ENCODE results near the gene LCN1.

LCN1 gene

GRCh38 chr9:135555910-135556309, 34.7 kb downstream of the LCN1 start:
- H3K27me3 ChIP-seq (ENCODE audit: insufficient read depth, poor library complexity, severe bottlenecking) = no peaks in the 10 kb centered on the region
- no peak overlapping the region for H3K27ac ChIP-seq (replicated peaks)
- TF ChIP-seq SPI1 (IDR thresholded peaks at IDR 0.05; ENCODE audit: borderline replicate concordance, low read depth) = no peak
- DNase-seq (ENCODE audit: low read depth in 1 of 2, low spot score in 1 of 2) = no peak
- H3K4me3 ChIP-seq (replicated peaks; ENCODE audit: insufficient read depth, low read length) = no peak overlapping the region

GRCh38 chr9:135559606-135560005, 38.4 kb downstream of the LCN1 start:
- no peaks in the 10 kb centered on the region for H3K27me3 ChIP-seq (ENCODE audit: insufficient read depth, poor library complexity, severe bottlenecking)
- no peak for TF ChIP-seq CTCF (IDR thresholded peaks at IDR 0.05; ENCODE audit: insufficient read depth, low read length)
- TF ChIP-seq REST (IDR thresholded peaks at IDR 0.05; ENCODE audit: insufficient replicate concordance, low read depth) = no peak
- no peak for TF ChIP-seq POLR2AphosphoS5 (IDR thresholded peaks at IDR 0.05; ENCODE audit: low read depth)
- no peak for TF ChIP-seq SPI1 (IDR thresholded peaks at IDR 0.05; ENCODE audit: borderline replicate concordance, low read depth)
- TF ChIP-seq GABPA (IDR thresholded peaks at IDR 0.05; ENCODE audit: low read depth) = no peak
- no peak overlapping the region for H3K4me3 ChIP-seq (replicated peaks; ENCODE audit: insufficient read depth, low read length)
- H3K27ac ChIP-seq (replicated peaks) = no peak overlapping the region
- DNase-seq (ENCODE audit: low read depth in 1 of 2, low spot score in 1 of 2) = no peak

GRCh38 chr9:135561391-135562234, 40.4 kb downstream of the LCN1 start, which contains the start of gene PAEP:
TSS of gene PAEP (plus strand) at chr9:135561756.
- no peak within 1 kb of the TSS for H3K27ac ChIP-seq (replicated peaks)
- no peak for DNase-seq (ENCODE audit: low read depth in 1 of 2, low spot score in 1 of 2)
- no peak within 1 kb of the TSS for H3K4me3 ChIP-seq (replicated peaks; ENCODE audit: insufficient read depth, low read length)
- no peaks in the 10 kb centered on the region for H3K27me3 ChIP-seq (ENCODE audit: insufficient read depth, poor library complexity, severe bottlenecking)
- TF ChIP-seq SPI1 (IDR thresholded peaks at IDR 0.05; ENCODE audit: borderline replicate concordance, low read depth) (no peak), CTCF (IDR thresholded peaks at IDR 0.05; ENCODE audit: insufficient read depth, low read length) (no peak), GABPA (IDR thresholded peaks at IDR 0.05; ENCODE audit: low read depth) (no peak), REST (IDR thresholded peaks at IDR 0.05; ENCODE audit: insufficient replicate concordance, low read depth) (no peak), POLR2AphosphoS5 (IDR thresholded peaks at IDR 0.05; ENCODE audit: low read depth) (no peak)

GRCh38 chr9:135562235-135562745, 41.0 kb downstream of the LCN1 start:
- no peak for TF ChIP-seq POLR2AphosphoS5 (IDR thresholded peaks at IDR 0.05; ENCODE audit: low read depth)
- TF ChIP-seq SPI1 (IDR thresholded peaks at IDR 0.05; ENCODE audit: borderline replicate concordance, low read depth) = no peak
- TF ChIP-seq REST (IDR thresholded peaks at IDR 0.05; ENCODE audit: insufficient replicate concordance, low read depth) = no peak
- TF ChIP-seq CTCF (IDR thresholded peaks at IDR 0.05; ENCODE audit: insufficient read depth, low read length) = no peak
- no peak for TF ChIP-seq GABPA (IDR thresholded peaks at IDR 0.05; ENCODE audit: low read depth)
- no peaks in the 10 kb centered on the region for H3K27me3 ChIP-seq (ENCODE audit: insufficient read depth, poor library complexity, severe bottlenecking)
- no peak overlapping the region for H3K4me3 ChIP-seq (replicated peaks; ENCODE audit: insufficient read depth, low read length)
- no peak overlapping the region for H3K27ac ChIP-seq (replicated peaks)
- no peak for DNase-seq (ENCODE audit: low read depth in 1 of 2, low spot score in 1 of 2)

Data from HL-60 (cell line).